SH-SY5Y (cell line): ENCODE measurements around the gene NDRG2.

Experiments
- GATA2 ChIP-seq: IDR thresholded peaks from 2 replicates; pipeline ENCODE4 v1.6.1; 2011; ENCODE audit warnings: mild to moderate bottlenecking, low read depth, low read length
- GATA3 ChIP-seq: IDR thresholded peaks from 2 replicates; pipeline ENCODE4 v1.6.1; 2011; ENCODE audit warnings: low read depth, mild to moderate bottlenecking, low read length, moderate library complexity

GRCh38 chr14:20997564-20997963 is 27.3 kb downstream of the NDRG2 start:
- TF ChIP-seq GATA3 (no peak), GATA2 (no peak)
